Astrocyte (in vitro differentiated cells and primary cell): ENCODE data around the gene SLAMF6.

ENCODE experiments used
- CTCF ChIP-seq: IDR thresholded peaks from 2 replicates; pipeline ENCODE4 v1.5.1; 2011; ENCODE audit warnings: low read depth, mild to moderate bottlenecking, inconsistent platforms, low read length, moderate library complexity; ENCODE audit not compliant: insufficient read depth
- EZH2 ChIP-seq: IDR thresholded peaks from 2 replicates; pipeline ENCODE4 v1.6.1; 2012; ENCODE audit warnings: mild to moderate bottlenecking, low read length, inconsistent platforms; ENCODE audit not compliant: insufficient read depth

GRCh38 chr1:160455153-160455517 lies 67.9 kb downstream of the SLAMF6 start:
- TF ChIP-seq CTCF (no peak), EZH2 (no peak)
